SK-N-SH (cell line): ENCODE data around the gene LGR6. TPM values are rescaled to one million over a fixed set of nuclear protein-coding genes. Genes with fewer than 3 reads are reported as not detected.

ENCODE experiments used
- CTCF ChIA-PET: fragments of 300-600, 350-600 bp; formaldehyde crosslinking; extraction: SDS; loops from one replicate; lab custom pipeline; 2021; lab: Yijun Ruan, JAX
- POLR2A ChIA-PET: fragments of 350-600 bp; sonication (Branson Sonifier 250); formaldehyde crosslinking; extraction: SDS; loops from one replicate; lab custom pipeline; 2020; ENCODE audit warnings: antibody characterized with exemption, inconsistent platforms; lab: Yijun Ruan, JAX
- DNase-seq: peaks from one replicate; pipeline ENCODE4 v3.0.0; 2012
- H2AFZ ChIP-seq: fragments of 200-600 bp; sonication (generic); 2 replicates; pipeline ENCODE4 v1.8.1; 2016; ENCODE audit warnings: antibody characterized with exemption, mild to moderate bottlenecking, low read depth
- H3F3A ChIP-seq: fragments of 200-600 bp; sonication (generic); replicated peaks from 2 replicates; pipeline ENCODE3; 2016; ENCODE audit warnings: antibody characterized with exemption, mild to moderate bottlenecking; ENCODE audit not compliant: insufficient read depth
- H3K27ac ChIP-seq, 2 experiments: fragments of 200-500 bp in 1 of 2; fragments of 200-600 bp in 1 of 2; sonication (Bioruptor generic) in 1 of 2; sonication (generic), shearing (Covaris generic) in 1 of 2; 2 replicates each; pipeline versions ENCODE4 v1.5.1 to v1.6.1; 2014 to 2016; ENCODE audit warnings: low read depth in 2 of 2, inconsistent platforms in 1 of 2, low read length in 1 of 2, mild to moderate bottlenecking in 1 of 2, mixed read lengths in 1 of 2
- H3K27me3 ChIP-seq: fragments of 200-600 bp; sonication (generic), shearing (Covaris generic); 2 replicates; pipeline ENCODE4 v1.6.1; 2016; ENCODE audit warnings: mixed run types; ENCODE audit not compliant: insufficient read depth
- H3K36me3 ChIP-seq, 2 experiments: fragments of 200-500 bp in 1 of 2; fragments of 200-600 bp in 1 of 2; sonication (Bioruptor generic) in 1 of 2; sonication (generic) in 1 of 2; replicated peaks in 1 of 2; 2 replicates each; pipeline versions ENCODE3 to v1.5.1; 2014 to 2016; ENCODE audit warnings: low read length in 1 of 2, mild to moderate bottlenecking in 1 of 2; ENCODE audit not compliant: insufficient read depth in 2 of 2, control insufficient read depth in 1 of 2
- H3K4me1 ChIP-seq, 2 experiments: fragments of 200-500 bp in 1 of 2; fragments of 200-600 bp in 1 of 2; sonication (Bioruptor generic) in 1 of 2; sonication (generic), shearing (Covaris generic) in 1 of 2; 2 replicates each; pipeline versions ENCODE4 v1.5.1 to v1.6.1; 2014 to 2016; ENCODE audit warnings: low read depth in 1 of 2, low read length in 1 of 2, mixed run types in 1 of 2; ENCODE audit not compliant: insufficient read depth in 2 of 2, control insufficient read depth in 1 of 2
- H3K4me2 ChIP-seq: fragments of 200-600 bp; sonication (generic), shearing (Covaris generic); 2 replicates; pipeline ENCODE4 v1.6.1; 2017; ENCODE audit warnings: mixed run types
- H3K4me3 ChIP-seq, 2 experiments: fragments of 200-500 bp in 1 of 2; fragments of 200-600 bp in 1 of 2; sonication (Bioruptor generic) in 1 of 2; sonication (generic), shearing (Covaris generic) in 1 of 2; 2 replicates each; pipeline versions ENCODE4 v1.5.1 to v1.8.1; 2014 to 2016; ENCODE audit warnings: low read depth in 2 of 2, inconsistent platforms in 1 of 2, low read length in 1 of 2, mild to moderate bottlenecking in 1 of 2, mixed read lengths in 1 of 2, moderate library complexity in 1 of 2
- H3K79me2 ChIP-seq: fragments of 200-600 bp; sonication (generic); 2 replicates; pipeline ENCODE4 v1.8.1; 2017; ENCODE audit warnings: mild to moderate bottlenecking; ENCODE audit not compliant: insufficient read depth
- H3K9ac ChIP-seq: fragments of 200-600 bp; sonication (generic); 2 replicates; pipeline ENCODE4 v1.6.1; 2017; ENCODE audit warnings: mixed run types
- H3K9me2 ChIP-seq: fragments of 200-600 bp; sonication (generic); 2 replicates; pipeline ENCODE4 v1.6.1; 2017; ENCODE audit warnings: mixed run types
- H3K9me3 ChIP-seq: fragments of 200-600 bp; sonication (generic); 2 replicates; pipeline ENCODE4 v1.6.1; 2017; ENCODE audit warnings: mixed run types, mild to moderate bottlenecking, moderate library complexity
- H4K20me1 ChIP-seq: fragments of 200-600 bp; sonication (generic); 2 replicates; pipeline ENCODE4 v1.6.1; 2017; ENCODE audit warnings: mild to moderate bottlenecking, mixed run types; ENCODE audit not compliant: insufficient read depth
- EP300 ChIP-seq, 2 experiments: IDR thresholded peaks; 2 replicates each; pipeline versions ENCODE4 v1.4.0 to v1.6.1; 2012; ENCODE audit warnings: borderline replicate concordance in 1 of 2, low read depth in 1 of 2, low read length in 1 of 2
- EZH2phosphoT487 ChIP-seq: fragments of 200-600 bp; sonication (generic); IDR thresholded peaks from 2 replicates; pipeline ENCODE4 v1.6.1; 2017; ENCODE audit warnings: low read depth, mixed run types, mild to moderate bottlenecking, antibody characterized with exemption, moderate library complexity, borderline replicate concordance
- FOXM1 ChIP-seq: IDR thresholded peaks from 2 replicates; pipeline ENCODE4 v1.4.0; 2012; ENCODE audit warnings: low read depth, mild to moderate bottlenecking
- GABPA ChIP-seq: IDR thresholded peaks from 2 replicates; pipeline ENCODE4 v1.4.0; 2012; ENCODE audit warnings: low read depth, mild to moderate bottlenecking
- NFIC ChIP-seq: IDR thresholded peaks from 2 replicates; pipeline ENCODE4 v1.4.0; 2012; ENCODE audit warnings: borderline replicate concordance
- RAD21 ChIP-seq: IDR thresholded peaks from 2 replicates; pipeline ENCODE4 v1.6.1; 2012; ENCODE audit warnings: mild to moderate bottlenecking, low read length
- RCOR1 ChIP-seq: fragments of 150-350 bp; IDR thresholded peaks from 2 replicates; pipeline ENCODE4 v1.6.1; 2017; ENCODE audit warnings: antibody characterized with exemption, low read length
- RFX5 ChIP-seq: IDR thresholded peaks from 2 replicates; pipeline ENCODE4 v1.6.1; 2012; ENCODE audit warnings: mild to moderate bottlenecking, improper control_type of control experiment, low read length
- RXRA ChIP-seq: IDR thresholded peaks from 2 replicates; pipeline ENCODE4 v1.4.0; 2012; ENCODE audit warnings: low read depth, mild to moderate bottlenecking, borderline replicate concordance
- SIN3A ChIP-seq: IDR thresholded peaks from 2 replicates; pipeline ENCODE4 v1.6.1; 2012; ENCODE audit warnings: low read depth, mild to moderate bottlenecking, low read length, moderate library complexity, borderline replicate concordance
- SMC3 ChIP-seq: IDR thresholded peaks from 2 replicates; pipeline ENCODE4 v1.6.1; 2012; ENCODE audit warnings: low read depth, low read length, improper control_type of control experiment
- WGBS: methylation state at CpG from one replicate; pipeline ENCODE4 v1.1.6; 2017; ENCODE audit warnings: low lambda C conversion rate; 5-methylcytosine and 5-hydroxymethylcytosine counted together
- polyA plus RNA-seq, 3 experiments: library from polyadenylated mRNA; depleted of rRNA; stranded (reverse); fragments of >200 nt; gene quantifications; 2 replicates each; pipeline ENCODE4 v1.2.3, GENCODE V29; 2012
- TF ChIP-seq, protein P1 (sequence below): fragments of 200-600 bp; sonication (generic); IDR thresholded peaks from 2 replicates; pipeline ENCODE4 v1.6.1; 2017; ENCODE audit warnings: antibody characterized with exemption, mild to moderate bottlenecking, moderate library complexity
- TF ChIP-seq, protein P2 (sequence below): IDR thresholded peaks from 2 replicates; pipeline ENCODE4; 2012
- TF ChIP-seq, protein P3 (sequence below): IDR thresholded peaks from 2 replicates; pipeline ENCODE4 v1.4.0; 2012; ENCODE audit warnings: low read depth
- TF ChIP-seq, protein P4 (sequence below): IDR thresholded peaks from 2 replicates; pipeline ENCODE4 v1.4.0; 2012; ENCODE audit warnings: low read depth, borderline replicate concordance

LGR6 gene
- polyA plus RNA-seq, 1 of the 3 experiments (the other 2 are of a cell fraction): 0.03 TPM

DNA sequence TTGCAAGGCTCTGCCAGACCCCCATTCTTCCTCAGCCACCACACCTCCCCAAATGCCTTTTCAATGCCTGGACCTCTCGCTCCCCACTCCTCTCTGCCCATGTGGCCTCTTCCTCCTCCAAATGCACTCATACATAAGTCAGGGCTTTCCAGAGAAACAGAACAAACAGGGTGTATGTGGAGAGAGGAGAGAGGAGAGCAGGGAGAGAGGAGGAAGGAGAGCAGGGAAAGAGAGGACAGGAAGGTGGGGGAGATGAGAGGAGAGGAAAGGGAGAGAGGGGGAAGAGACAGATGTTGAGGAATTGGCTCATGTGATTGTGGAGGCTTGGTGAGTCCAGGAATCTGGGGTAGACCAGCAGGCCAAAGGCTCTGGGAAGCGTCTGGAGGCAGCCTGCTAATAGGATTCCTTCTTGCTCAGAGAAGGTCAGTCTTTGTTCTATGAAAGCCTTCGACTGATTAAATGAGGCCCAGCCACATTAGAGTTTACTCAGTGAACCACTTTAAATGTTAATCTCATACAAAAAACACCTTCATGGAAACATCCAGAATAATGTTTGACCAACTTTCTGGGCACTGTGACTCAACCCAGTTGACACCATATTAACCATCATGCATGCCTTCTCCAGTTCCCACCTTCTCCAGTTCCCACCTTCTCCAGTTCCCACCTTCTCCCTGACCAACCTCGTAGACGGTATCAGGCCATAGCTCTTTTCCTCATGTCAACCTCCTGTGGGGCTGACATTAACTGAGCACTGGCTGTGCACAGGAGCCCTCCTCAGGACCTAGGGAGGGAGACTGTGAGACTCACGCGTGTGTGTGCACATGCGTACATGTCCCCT is 11.3 kb upstream of the LGR6 start (continued):
- TF ChIP-seq FOXM1 (no peak), RCOR1 (no peak)

DNA sequence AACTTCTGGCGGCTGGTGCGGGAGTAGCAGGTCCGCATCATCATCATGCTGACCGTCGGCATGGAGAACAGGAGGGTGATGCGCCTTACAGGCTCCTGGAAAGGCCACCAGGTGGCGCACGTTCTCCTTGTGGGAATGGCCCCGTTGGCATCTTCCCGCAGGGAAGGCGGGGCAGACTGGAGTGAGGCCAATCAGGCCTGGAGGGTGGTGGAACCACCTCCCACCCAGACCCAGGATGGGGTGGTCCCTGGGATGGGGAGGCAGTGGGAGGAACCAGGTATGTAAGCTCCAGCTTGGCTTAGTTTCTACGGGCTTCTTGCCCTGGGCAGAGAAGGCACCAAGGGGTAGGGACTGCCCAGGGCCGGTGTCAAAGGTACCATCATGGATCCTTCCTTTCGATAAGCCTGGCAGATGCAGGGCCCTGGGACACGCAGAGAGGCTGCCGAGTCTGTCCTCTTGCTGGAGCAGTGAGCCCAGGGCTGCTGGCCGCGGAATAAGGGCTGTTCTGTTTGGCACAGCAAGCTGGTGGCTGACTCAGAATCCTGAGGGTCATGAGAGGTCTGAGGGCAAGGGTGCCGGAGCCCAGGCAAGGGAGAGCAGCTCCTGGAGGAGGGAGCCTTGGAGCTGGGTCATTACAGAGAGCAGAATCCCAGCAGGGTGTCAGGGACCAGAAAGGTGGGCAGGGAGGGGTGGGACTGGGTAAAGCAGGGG is 8.7 kb upstream of the LGR6 start:
- Histone ChIP-seq H3F3A (no peaks in the 10 kb centered on the region), H3K36me3 (no peaks in the 10 kb centered on the region), H3K9me3 (no peaks in the 10 kb centered on the region), H3K9ac (no peak overlapping the region), H3K4me2 (no peak overlapping the region), H3K27ac (no peak overlapping the region), H2AFZ (no peak overlapping the region), H4K20me1 (no peaks in the 10 kb centered on the region), H3K4me3 (no peak overlapping the region), H3K79me2 (no peaks in the 10 kb centered on the region), H3K9me2 (no peaks in the 10 kb centered on the region), H3K27me3 (peaks cover 12% of the 10 kb centered on the region; the same call in 1 of the 2 replicates), H3K4me1 (peaks cover 0 to 4% of the 10 kb centered on the region in 2 experiments; a peak in 1 of 4 replicates)
- ChIA-PET CTCF (interaction anchor here (0.7 to 8.1 kb wide), 18 partner anchors 8 to 535 kb away, joined by 3 to 187 read pairs (median 4); partner anchors contain the start of genes LGR6 and PTPN7), POLR2A (no interaction called here)
- DNase-seq: peak; percentile 90
- peak; percentile 70 for TF ChIP-seq RAD21
- no peak for TF ChIP-seq EZH2phosphoT487
- TF ChIP-seq SMC3: peak; percentile 71
- TF ChIP-seq, protein P1, sequence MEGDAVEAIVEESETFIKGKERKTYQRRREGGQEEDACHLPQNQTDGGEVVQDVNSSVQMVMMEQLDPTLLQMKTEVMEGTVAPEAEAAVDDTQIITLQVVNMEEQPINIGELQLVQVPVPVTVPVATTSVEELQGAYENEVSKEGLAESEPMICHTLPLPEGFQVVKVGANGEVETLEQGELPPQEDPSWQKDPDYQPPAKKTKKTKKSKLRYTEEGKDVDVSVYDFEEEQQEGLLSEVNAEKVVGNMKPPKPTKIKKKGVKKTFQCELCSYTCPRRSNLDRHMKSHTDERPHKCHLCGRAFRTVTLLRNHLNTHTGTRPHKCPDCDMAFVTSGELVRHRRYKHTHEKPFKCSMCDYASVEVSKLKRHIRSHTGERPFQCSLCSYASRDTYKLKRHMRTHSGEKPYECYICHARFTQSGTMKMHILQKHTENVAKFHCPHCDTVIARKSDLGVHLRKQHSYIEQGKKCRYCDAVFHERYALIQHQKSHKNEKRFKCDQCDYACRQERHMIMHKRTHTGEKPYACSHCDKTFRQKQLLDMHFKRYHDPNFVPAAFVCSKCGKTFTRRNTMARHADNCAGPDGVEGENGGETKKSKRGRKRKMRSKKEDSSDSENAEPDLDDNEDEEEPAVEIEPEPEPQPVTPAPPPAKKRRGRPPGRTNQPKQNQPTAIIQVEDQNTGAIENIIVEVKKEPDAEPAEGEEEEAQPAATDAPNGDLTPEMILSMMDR: peak; percentile 80
- 19% methylated on average over 9 of the region's 19 CpGs for WGBS

DNA sequence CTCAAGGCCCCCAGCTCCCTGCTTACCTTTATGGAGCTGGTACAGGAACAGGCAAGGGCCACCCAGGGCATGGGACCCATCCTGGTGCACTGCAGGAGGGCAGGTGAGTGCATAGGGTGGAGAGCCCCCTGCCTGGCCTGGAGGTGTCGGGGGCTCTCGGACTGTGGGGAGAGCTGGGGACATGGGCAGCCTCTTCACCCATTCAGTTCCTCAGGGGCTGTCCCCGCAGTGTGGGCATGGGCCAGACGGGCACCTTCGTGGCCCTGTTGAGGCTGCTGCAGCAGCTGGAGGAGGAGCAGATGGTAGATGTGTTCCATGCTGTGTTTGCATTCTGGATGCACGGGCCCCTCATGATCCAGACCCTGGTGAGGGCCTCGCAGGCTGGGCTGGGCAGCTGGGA is 7.3 kb upstream of the LGR6 start:
- no peaks in the 10 kb centered on the region for H3K36me3 ChIP-seq
- peaks cover 0 to 4% of the 10 kb centered on the region in 2 experiments; a peak in 1 of 4 replicates for H3K4me1 ChIP-seq
- no peaks in the 10 kb centered on the region for H3K9me2 ChIP-seq
- no peaks in the 10 kb centered on the region for H3F3A ChIP-seq
- H3K9ac ChIP-seq: no peak overlapping the region
- H3K9me3 ChIP-seq: no peaks in the 10 kb centered on the region
- ChIA-PET CTCF (interaction anchor here (0.7 to 8.1 kb wide), 9 partner anchors 12 to 533 kb away, joined by 3 to 187 read pairs (median 4); no protein-coding TSS in a partner anchor), POLR2A (no interaction called here)
- no peak overlapping the region for H2AFZ ChIP-seq
- H3K27me3 ChIP-seq: peaks cover 2% of the 10 kb centered on the region; the same call in 1 of the 2 replicates
- no peaks in the 10 kb centered on the region for H3K79me2 ChIP-seq
- no peaks in the 10 kb centered on the region for H4K20me1 ChIP-seq
- no peak overlapping the region for H3K4me2 ChIP-seq
- 49% methylated on average over 7 of the region's 7 CpGs for WGBS
- no peak for DNase-seq
- H3K27ac ChIP-seq: no peak overlapping the region
- no peak overlapping the region for H3K4me3 ChIP-seq
- TF ChIP-seq RXRA (no peak), RFX5 (no peak), NFIC (no peak), RCOR1 (no peak), GABPA (no peak), EP300 (IDR thresholded peaks at IDR 0.05; ENCODE audit: borderline replicate concordance in 1 of 2, low read depth in 1 of 2, low read length in 1 of 2) (no peak), SIN3A (no peak)
- TF ChIP-seq, protein P2, sequence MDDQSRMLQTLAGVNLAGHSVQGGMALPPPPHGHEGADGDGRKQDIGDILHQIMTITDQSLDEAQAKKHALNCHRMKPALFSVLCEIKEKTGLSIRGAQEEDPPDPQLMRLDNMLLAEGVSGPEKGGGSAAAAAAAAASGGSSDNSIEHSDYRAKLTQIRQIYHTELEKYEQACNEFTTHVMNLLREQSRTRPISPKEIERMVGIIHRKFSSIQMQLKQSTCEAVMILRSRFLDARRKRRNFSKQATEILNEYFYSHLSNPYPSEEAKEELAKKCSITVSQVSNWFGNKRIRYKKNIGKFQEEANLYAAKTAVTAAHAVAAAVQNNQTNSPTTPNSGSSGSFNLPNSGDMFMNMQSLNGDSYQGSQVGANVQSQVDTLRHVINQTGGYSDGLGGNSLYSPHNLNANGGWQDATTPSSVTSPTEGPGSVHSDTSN: no peak
- TF ChIP-seq, protein P3, sequence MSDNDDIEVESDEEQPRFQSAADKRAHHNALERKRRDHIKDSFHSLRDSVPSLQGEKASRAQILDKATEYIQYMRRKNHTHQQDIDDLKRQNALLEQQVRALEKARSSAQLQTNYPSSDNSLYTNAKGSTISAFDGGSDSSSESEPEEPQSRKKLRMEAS: no peak
- TF ChIP-seq, protein P1: no peak
- TF ChIP-seq, protein P4, sequence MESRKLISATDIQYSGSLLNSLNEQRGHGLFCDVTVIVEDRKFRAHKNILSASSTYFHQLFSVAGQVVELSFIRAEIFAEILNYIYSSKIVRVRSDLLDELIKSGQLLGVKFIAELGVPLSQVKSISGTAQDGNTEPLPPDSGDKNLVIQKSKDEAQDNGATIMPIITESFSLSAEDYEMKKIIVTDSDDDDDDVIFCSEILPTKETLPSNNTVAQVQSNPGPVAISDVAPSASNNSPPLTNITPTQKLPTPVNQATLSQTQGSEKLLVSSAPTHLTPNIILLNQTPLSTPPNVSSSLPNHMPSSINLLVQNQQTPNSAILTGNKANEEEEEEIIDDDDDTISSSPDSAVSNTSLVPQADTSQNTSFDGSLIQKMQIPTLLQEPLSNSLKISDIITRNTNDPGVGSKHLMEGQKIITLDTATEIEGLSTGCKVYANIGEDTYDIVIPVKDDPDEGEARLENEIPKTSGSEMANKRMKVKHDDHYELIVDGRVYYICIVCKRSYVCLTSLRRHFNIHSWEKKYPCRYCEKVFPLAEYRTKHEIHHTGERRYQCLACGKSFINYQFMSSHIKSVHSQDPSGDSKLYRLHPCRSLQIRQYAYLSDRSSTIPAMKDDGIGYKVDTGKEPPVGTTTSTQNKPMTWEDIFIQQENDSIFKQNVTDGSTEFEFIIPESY: no peak
